DOHH2 (cell line): ENCODE results near the gene ADSL.

ENCODE experiments used
- EZH2phosphoT487 ChIP-seq: fragments of 200-600 bp; sonication (generic); IDR thresholded peaks from 2 replicates; pipeline ENCODE4 v1.6.1; 2017; ENCODE audit warnings: borderline replicate concordance, mild to moderate bottlenecking, antibody characterized with exemption, low read length, moderate library complexity, mixed read lengths
- TF ChIP-seq, protein P1 (sequence below): fragments of 200-600 bp; sonication (generic); IDR thresholded peaks from one replicate; pipeline ENCODE4 v1.5.1; 2014; ENCODE audit warnings: antibody characterized with exemption, mild to moderate bottlenecking, low read depth, low read length; ENCODE audit not compliant: poor library complexity, severe bottlenecking

DNA sequence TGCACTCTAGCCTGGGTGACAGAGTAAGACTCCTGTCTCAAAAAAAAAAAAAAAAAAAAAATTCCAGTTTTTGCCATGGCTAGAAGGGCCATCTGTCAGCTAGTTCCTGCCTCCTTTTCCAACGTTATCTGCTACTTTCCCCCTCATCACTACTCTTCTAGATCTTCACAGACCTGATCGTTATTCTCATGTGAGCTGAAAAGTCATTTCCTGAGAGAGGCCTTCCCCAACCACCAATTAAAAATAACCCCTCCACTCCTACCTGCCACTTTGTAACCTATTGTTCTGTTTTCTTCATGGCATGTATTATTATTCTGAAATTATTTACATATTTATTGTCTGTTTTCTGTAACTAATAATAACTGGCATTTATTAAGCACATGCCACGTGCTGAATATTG lies 48.3 kb downstream of the ADSL start:
- TF ChIP-seq, protein P1, sequence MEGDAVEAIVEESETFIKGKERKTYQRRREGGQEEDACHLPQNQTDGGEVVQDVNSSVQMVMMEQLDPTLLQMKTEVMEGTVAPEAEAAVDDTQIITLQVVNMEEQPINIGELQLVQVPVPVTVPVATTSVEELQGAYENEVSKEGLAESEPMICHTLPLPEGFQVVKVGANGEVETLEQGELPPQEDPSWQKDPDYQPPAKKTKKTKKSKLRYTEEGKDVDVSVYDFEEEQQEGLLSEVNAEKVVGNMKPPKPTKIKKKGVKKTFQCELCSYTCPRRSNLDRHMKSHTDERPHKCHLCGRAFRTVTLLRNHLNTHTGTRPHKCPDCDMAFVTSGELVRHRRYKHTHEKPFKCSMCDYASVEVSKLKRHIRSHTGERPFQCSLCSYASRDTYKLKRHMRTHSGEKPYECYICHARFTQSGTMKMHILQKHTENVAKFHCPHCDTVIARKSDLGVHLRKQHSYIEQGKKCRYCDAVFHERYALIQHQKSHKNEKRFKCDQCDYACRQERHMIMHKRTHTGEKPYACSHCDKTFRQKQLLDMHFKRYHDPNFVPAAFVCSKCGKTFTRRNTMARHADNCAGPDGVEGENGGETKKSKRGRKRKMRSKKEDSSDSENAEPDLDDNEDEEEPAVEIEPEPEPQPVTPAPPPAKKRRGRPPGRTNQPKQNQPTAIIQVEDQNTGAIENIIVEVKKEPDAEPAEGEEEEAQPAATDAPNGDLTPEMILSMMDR = no peak
- TF ChIP-seq EZH2phosphoT487 = no peak
